H1 (cell line): ENCODE data around the gene ITPR3. TPM values are rescaled to one million over a fixed set of nuclear protein-coding genes. Genes with fewer than 3 reads are reported as not detected.

Experiments used
- CTCF ChIA-PET: fragments of 300-600 bp; sonication (Branson Sonifier 250); formaldehyde crosslinking; loops from one replicate; lab custom pipeline; 2021; ENCODE audit not compliant: partially characterized antibody; lab: Charles Lee
- POLR2A ChIA-PET: fragments of 300-600 bp; sonication (Branson Sonifier 250); formaldehyde crosslinking; loops from one replicate; lab custom pipeline; 2021; ENCODE audit warnings: inconsistent platforms; ENCODE audit not compliant: partially characterized antibody; lab: Charles Lee
- DNase-seq, 2 experiments: peaks; one replicate each; pipeline versions ENCODE4 v3.0.0 to v3.0.0-alpha.2; 2010 to 2022; ENCODE audit warnings: low spot score in 2 of 2, low read depth in 1 of 2, mixed read lengths in 1 of 2
- FAIRE-seq: peaks from 2 replicates; lab custom pipeline; 2011; peaks lifted over from hg19 to GRCh38; lab: Jason Lieb, UNC
- H2AFZ ChIP-seq: 2 replicates; pipeline ENCODE4 v1.8.1; 2012; ENCODE audit warnings: low read length, inconsistent platforms
- H2AK5ac ChIP-seq: 2 replicates; pipeline ENCODE4 v1.6.1; 2013; ENCODE audit warnings: low read depth, low read length
- H2BK120ac ChIP-seq: replicated peaks from 2 replicates; pipeline ENCODE3; 2013; ENCODE audit warnings: low read depth, low read length, inconsistent platforms
- H2BK12ac ChIP-seq: 2 replicates; pipeline ENCODE4 v1.6.1; 2013; ENCODE audit warnings: low read depth, low read length
- H2BK15ac ChIP-seq: 2 replicates; pipeline ENCODE4 v1.6.1; 2013; ENCODE audit warnings: low read length
- H2BK20ac ChIP-seq: 2 replicates; pipeline ENCODE4 v1.6.1; 2013; ENCODE audit warnings: low read length
- H2BK5ac ChIP-seq: 2 replicates; pipeline ENCODE4 v1.6.1; 2013; ENCODE audit warnings: low read depth, low read length
- H3K14ac ChIP-seq: 2 replicates; pipeline ENCODE4 v1.6.1; 2013; ENCODE audit warnings: inconsistent platforms; ENCODE audit not compliant: insufficient read length
- H3K18ac ChIP-seq: 2 replicates; pipeline ENCODE4 v1.6.1; 2013; ENCODE audit warnings: low read length; ENCODE audit errors: extremely low read depth
- H3K23ac ChIP-seq: 2 replicates; pipeline ENCODE4 v1.6.1; 2013; ENCODE audit warnings: inconsistent platforms; ENCODE audit not compliant: insufficient read length
- H3K23me2 ChIP-seq: 2 replicates; pipeline ENCODE4 v1.6.1; 2013; ENCODE audit warnings: low read depth, low read length
- H3K27ac ChIP-seq: 2 replicates; pipeline ENCODE4 v1.6.1; 2011; ENCODE audit warnings: low read depth, low read length, inconsistent platforms
- H3K27me3 ChIP-seq, 4 experiments: replicated peaks in 1 of 4; 1 replicate in 1 of 4; 2 replicates in 3 of 4; pipeline versions ENCODE4 v1.6.1 to v1.8.1; 2011 to 2013; ENCODE audit warnings: low read length in 3 of 4, mild to moderate bottlenecking in 3 of 4, inconsistent platforms in 2 of 4, mixed read lengths in 2 of 4, moderate library complexity in 1 of 4; ENCODE audit not compliant: control insufficient read depth in 3 of 4, insufficient read depth in 3 of 4; ENCODE audit errors: extremely low read depth in 1 of 4
- H3K36me3 ChIP-seq, 4 experiments: 2 replicates each; pipeline versions ENCODE4 v1.6.1 to v1.8.1; 2011 to 2013; ENCODE audit warnings: mild to moderate bottlenecking in 4 of 4, low read length in 3 of 4, moderate library complexity in 2 of 4, control low read depth in 1 of 4, inconsistent platforms in 1 of 4; ENCODE audit not compliant: insufficient read depth in 4 of 4, control insufficient read depth in 2 of 4
- H3K4ac ChIP-seq: replicated peaks from 2 replicates; pipeline ENCODE3; 2013; ENCODE audit warnings: low read length, low read depth, mixed read lengths, inconsistent platforms; ENCODE audit not compliant: insufficient read length
- H3K4me1 ChIP-seq, 4 experiments: replicated peaks in 1 of 4; 1 replicate in 1 of 4; 2 replicates in 3 of 4; pipeline versions ENCODE4 v1.6.1 to v1.8.1; 2011 to 2013; ENCODE audit warnings: low read length in 3 of 4, inconsistent platforms in 2 of 4, mixed read lengths in 1 of 4; ENCODE audit not compliant: insufficient read depth in 4 of 4, control insufficient read depth in 3 of 4
- H3K4me2 ChIP-seq, 2 experiments: 2 replicates each; pipeline versions ENCODE4 v1.6.1 to v1.8.1; 2011 to 2013; ENCODE audit warnings: low read depth in 2 of 2, low read length in 2 of 2, control low read depth in 1 of 2, inconsistent platforms in 1 of 2, mild to moderate bottlenecking in 1 of 2; ENCODE audit not compliant: insufficient read depth in 1 of 2
- H3K4me3 ChIP-seq, 4 experiments: fragments of 200-600, 300-600 bp in 1 of 4; sonication (generic), shearing (Covaris generic), sonication (Bioruptor Twin) in 1 of 4; 2 replicates each; pipeline versions ENCODE4 v1.5.1 to v1.8.1; 2011 to 2016; ENCODE audit warnings: low read length in 4 of 4, low read depth in 3 of 4, control low read depth in 2 of 4, inconsistent platforms in 2 of 4, mild to moderate bottlenecking in 2 of 4, mixed read lengths in 1 of 4, moderate library complexity in 1 of 4; ENCODE audit not compliant: insufficient read depth in 2 of 4; ENCODE audit errors: extremely low read depth in 1 of 4
- H3K56ac ChIP-seq: replicated peaks from 2 replicates; pipeline ENCODE3; 2013; ENCODE audit warnings: low read depth, mild to moderate bottlenecking, mixed read lengths, low read length, inconsistent platforms; ENCODE audit not compliant: insufficient read length
- H3K79me1 ChIP-seq: 2 replicates; pipeline ENCODE4 v1.6.1; 2013; ENCODE audit warnings: low read depth, low read length, control low read depth
- H3K79me2 ChIP-seq, 2 experiments: 2 replicates each; pipeline versions ENCODE4 v1.6.1 to v1.8.1; 2012 to 2013; ENCODE audit warnings: low read length in 2 of 2, mild to moderate bottlenecking in 2 of 2, inconsistent platforms in 1 of 2; ENCODE audit not compliant: insufficient read depth in 2 of 2, control insufficient read depth in 1 of 2
- H3K9ac ChIP-seq, 4 experiments: replicated peaks in 1 of 4; 1 replicate in 1 of 4; 2 replicates in 3 of 4; pipeline versions ENCODE4 v1.6.1 to v1.8.1; 2011 to 2013; ENCODE audit warnings: low read depth in 3 of 4, low read length in 3 of 4, control low read depth in 2 of 4, mild to moderate bottlenecking in 2 of 4, moderate library complexity in 2 of 4, inconsistent platforms in 1 of 4; ENCODE audit errors: extremely low read depth in 1 of 4
- H3K9me3 ChIP-seq, 2 experiments: 2 replicates each; pipeline versions ENCODE4 v1.6.1 to v1.8.1; 2012 to 2013; ENCODE audit warnings: mild to moderate bottlenecking in 2 of 2, moderate library complexity in 2 of 2, control low read depth in 1 of 2, inconsistent platforms in 1 of 2, low read depth in 1 of 2, low read length in 1 of 2, mixed read lengths in 1 of 2; ENCODE audit not compliant: insufficient read depth in 2 of 2
- H4K20me1 ChIP-seq, 2 experiments: replicated peaks in 1 of 2; 2 replicates each; pipeline versions ENCODE3 to v1.8.1; 2011 to 2013; ENCODE audit warnings: inconsistent platforms in 2 of 2, low read length in 2 of 2, mild to moderate bottlenecking in 1 of 2; ENCODE audit not compliant: insufficient read depth in 2 of 2, control insufficient read depth in 1 of 2
- H4K5ac ChIP-seq: 2 replicates; pipeline ENCODE4 v1.6.1; 2013; ENCODE audit warnings: low read length, low read depth, mixed read lengths, inconsistent platforms; ENCODE audit not compliant: insufficient read length
- H4K8ac ChIP-seq: 2 replicates; pipeline ENCODE4 v1.8.0; 2013; ENCODE audit warnings: mild to moderate bottlenecking, moderate library complexity, low read length, inconsistent platforms; ENCODE audit not compliant: insufficient read depth; ENCODE audit errors: extremely low read depth
- H4K91ac ChIP-seq: replicated peaks from 2 replicates; pipeline ENCODE3; 2013; ENCODE audit warnings: low read length, mixed read lengths, inconsistent platforms; ENCODE audit not compliant: insufficient read length
- ASH2L ChIP-seq: fragments of 200-600, 300-600 bp; sonication (generic); IDR thresholded peaks from one replicate; pipeline ENCODE4 v1.7.1; 2017; ENCODE audit warnings: low read length
- BRCA1 ChIP-seq: IDR thresholded peaks from 2 replicates; pipeline ENCODE4 v1.6.1; 2012; ENCODE audit warnings: low read depth, low read length, improper control_type of control experiment
- CREB1 ChIP-seq: IDR thresholded peaks from 2 replicates; pipeline ENCODE4 v1.6.1; 2012; ENCODE audit warnings: inconsistent platforms
- SP4 ChIP-seq: IDR thresholded peaks from 2 replicates; pipeline ENCODE4 v1.6.1; 2012; ENCODE audit warnings: low read length, inconsistent platforms
- TAF1 ChIP-seq: IDR thresholded peaks from 2 replicates; pipeline ENCODE4 v1.6.1; 2011; ENCODE audit warnings: mild to moderate bottlenecking, low read depth, low read length
- WGBS, 2 experiments: shearing (Covaris generic) in 1 of 2; methylation state at CpG; one replicate each; pipeline versions ENCODE4 v1.1.6 to v1.1.7; 2013 to 2015; ENCODE audit warnings: low lambda C conversion rate in 2 of 2, mixed read lengths in 2 of 2, inconsistent platforms in 1 of 2, low coverage in 1 of 2, missing lambda C conversion rate in 1 of 2; ENCODE audit not compliant: insufficient replicate concordance in 2 of 2, insufficient coverage in 1 of 2, insufficient read length in 1 of 2; ENCODE audit errors: extremely low coverage in 1 of 2, missing lambda C conversion rate in 1 of 2; 5-methylcytosine and 5-hydroxymethylcytosine counted together
- polyA plus RNA-seq, 7 experiments: library from polyadenylated mRNA; depleted of rRNA in 3 of 7; stranded (reverse) in 5 of 7; unstranded in 2 of 7; fragments of >200 nt in 5 of 7; fragments of 200-250 nt in 2 of 7; gene quantifications; 1 replicate in 5 of 7; 2 replicates in 1 of 7; 4 replicates in 1 of 7; pipeline versions ENCODE4 v1.2.1 to v1.2.3, GENCODE V29; 2011 to 2013; ENCODE audit warnings: missing spikeins in 2 of 7, mixed read lengths in 2 of 7
- total RNA-seq: library from RNA; stranded (reverse); fragmentation: NEBNext Ultra II Directional; extraction: Animal tissue kit (Norgen Biotek cat#: 25700); gene quantifications from 2 replicates; pipeline ENCODE4 v1.2.1, GENCODE V29; 2021
- TF ChIP-seq, protein P1 (sequence below): IDR thresholded peaks from 2 replicates; pipeline ENCODE4 v1.6.1; 2012; ENCODE audit warnings: low read length, inconsistent platforms
- TF ChIP-seq, protein P2 (sequence below): IDR thresholded peaks from 2 replicates; pipeline ENCODE4 v1.6.1; 2011; ENCODE audit warnings: low read length, improper control_type of control experiment

The ITPR3 gene
- total and polyA plus RNA-seq, 2 of the 8 experiments (the other 6 are each of a cell fraction or from before 2014, with no cell fraction given), result 29.1 to 45.7 TPM

DNA sequence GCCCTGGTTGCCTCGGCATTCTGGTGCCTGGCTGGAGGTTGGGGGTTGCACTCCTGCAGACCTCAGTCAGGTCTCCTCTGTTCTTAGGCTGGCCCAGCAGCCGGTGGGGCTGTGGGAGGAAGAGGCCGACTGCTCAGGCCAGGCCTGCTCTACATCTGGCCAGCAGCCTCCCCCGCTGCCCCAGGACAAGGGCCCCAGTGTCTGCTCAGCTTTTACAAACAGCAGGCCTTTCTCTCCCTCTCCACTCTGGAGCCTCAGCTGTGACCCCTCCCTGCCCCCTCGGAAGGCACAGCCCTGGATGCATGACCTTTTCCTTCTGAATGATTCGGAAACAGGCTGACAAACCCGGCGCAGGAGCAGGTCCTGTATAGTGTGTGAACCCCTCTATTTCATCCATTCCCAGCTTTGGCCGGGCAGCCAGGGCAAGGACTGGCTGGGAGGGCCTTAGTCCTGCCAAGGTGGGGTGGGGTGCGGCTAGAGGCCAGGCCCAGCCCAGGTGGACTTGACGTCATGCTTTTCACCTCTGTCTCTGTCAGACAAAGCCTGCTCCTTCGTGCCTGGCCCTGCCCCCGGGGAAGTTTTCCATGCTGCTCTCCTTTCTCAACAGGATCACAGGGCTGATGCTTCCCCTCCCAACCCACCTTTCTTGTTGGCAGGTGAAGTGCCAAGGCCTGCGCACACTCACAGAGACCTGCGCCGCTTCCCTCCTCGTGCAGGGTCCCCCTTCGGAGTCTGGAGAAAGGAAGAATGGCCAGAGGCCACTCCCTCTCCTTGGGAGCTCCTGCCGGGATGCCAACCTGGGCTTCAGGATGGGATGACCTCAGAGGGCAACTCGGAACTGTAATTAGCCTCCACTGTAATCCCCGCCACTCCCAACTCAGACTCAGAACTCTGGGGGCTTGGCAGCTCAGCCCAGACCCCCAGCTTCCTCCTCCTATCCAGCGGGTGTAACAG, 10.1 kb upstream of the ITPR3 start:
- Histone ChIP-seq H4K20me1 (no peaks in the 10 kb centered on the region), H3K27me3 (0 out of 7 replicates have a peak, but pooled peaks cover 0 to 2% (median 0%) of the 10 kb centered on the region in 4 experiments), H4K5ac (peak overlapping the region; percentile 42), H2BK5ac (peak overlapping the region; percentile 87; the same call in 1 of the 2 replicates), H2BK20ac (peak overlapping the region; percentile 80; the same call in 1 of the 2 replicates), H4K8ac (peak overlapping the region; percentile 41; the same call in 1 of the 2 replicates), H3K14ac (no peak overlapping the region), H3K36me3 (no peaks in the 10 kb centered on the region), H3K4me3 (no peak overlapping the region), H3K56ac (no peak overlapping the region), H2BK120ac (peak overlapping the region; percentile 28), H3K18ac (peak overlapping the region; percentile 78), H3K4me2 (peak overlapping the region in 1 of 2 experiments; percentile 28; a peak in 1 of 4 replicates), H4K91ac (peak overlapping the region; percentile 44), H3K27ac (no peak overlapping the region), H2AFZ (peak overlapping the region; percentile 25), H2BK15ac (peak overlapping the region; percentile 92), H3K23me2 (no peaks in the 10 kb centered on the region; the same call in 1 of the 2 replicates), H3K79me2 (no peaks in the 10 kb centered on the region), H2BK12ac (peak overlapping the region; percentile 94; the same call in 1 of the 2 replicates), H3K9ac (peak overlapping the region in 1 of 4 experiments; percentile 13; a peak in 2 of 7 replicates), H3K23ac (no peak overlapping the region), H2AK5ac (no peak overlapping the region; the same call in 1 of the 2 replicates), H3K4me1 (peaks cover 6 to 42% (median 26%) of the 10 kb centered on the region in 4 experiments), H3K79me1 (no peaks in the 10 kb centered on the region), H3K9me3 (0 out of 4 replicates have a peak, but pooled peaks cover 0 to 2% of the 10 kb centered on the region in 2 experiments), H3K4ac (peak overlapping the region; percentile 88)
- FAIRE-seq, result no peak
- ChIA-PET POLR2A (interaction anchor here (0.6 to 3.3 kb wide), 8 partner anchors 8 to 637 kb away, joined by 3 to 15 read pairs (median 3); partner anchors contain the start of genes ITPR3, UQCC2 and ZBTB9), CTCF (interaction anchor here (0.6 to 3.2 kb wide), 15 partner anchors 11 to 93 kb away, joined by 3 to 11 read pairs (median 3); partner anchors contain the start of gene ITPR3)
- 63% methylated on average over 21 of the region's 22 CpGs; no CpG with 5 or more reads in 1 of the 2 experiments for WGBS, 2 experiments
- DNase-seq, result peak in 1 of 2 experiments; percentile 64
- TF ChIP-seq BRCA1 (no peak), TAF1 (no peak), CREB1 (peak; percentile 46; the same call in 1 of the 2 replicates), ASH2L (peak; percentile 36), SP4 (no peak)
- TF ChIP-seq, protein P1, sequence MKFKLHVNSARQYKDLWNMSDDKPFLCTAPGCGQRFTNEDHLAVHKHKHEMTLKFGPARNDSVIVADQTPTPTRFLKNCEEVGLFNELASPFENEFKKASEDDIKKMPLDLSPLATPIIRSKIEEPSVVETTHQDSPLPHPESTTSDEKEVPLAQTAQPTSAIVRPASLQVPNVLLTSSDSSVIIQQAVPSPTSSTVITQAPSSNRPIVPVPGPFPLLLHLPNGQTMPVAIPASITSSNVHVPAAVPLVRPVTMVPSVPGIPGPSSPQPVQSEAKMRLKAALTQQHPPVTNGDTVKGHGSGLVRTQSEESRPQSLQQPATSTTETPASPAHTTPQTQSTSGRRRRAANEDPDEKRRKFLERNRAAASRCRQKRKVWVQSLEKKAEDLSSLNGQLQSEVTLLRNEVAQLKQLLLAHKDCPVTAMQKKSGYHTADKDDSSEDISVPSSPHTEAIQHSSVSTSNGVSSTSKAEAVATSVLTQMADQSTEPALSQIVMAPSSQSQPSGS, result peak; percentile 26; the same call in 1 of the 2 replicates
- TF ChIP-seq, protein P2, sequence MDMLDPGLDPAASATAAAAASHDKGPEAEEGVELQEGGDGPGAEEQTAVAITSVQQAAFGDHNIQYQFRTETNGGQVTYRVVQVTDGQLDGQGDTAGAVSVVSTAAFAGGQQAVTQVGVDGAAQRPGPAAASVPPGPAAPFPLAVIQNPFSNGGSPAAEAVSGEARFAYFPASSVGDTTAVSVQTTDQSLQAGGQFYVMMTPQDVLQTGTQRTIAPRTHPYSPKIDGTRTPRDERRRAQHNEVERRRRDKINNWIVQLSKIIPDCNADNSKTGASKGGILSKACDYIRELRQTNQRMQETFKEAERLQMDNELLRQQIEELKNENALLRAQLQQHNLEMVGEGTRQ, result no peak
